ENCODE data around the gene XIRP2.

XIRP2 gene

DNA sequence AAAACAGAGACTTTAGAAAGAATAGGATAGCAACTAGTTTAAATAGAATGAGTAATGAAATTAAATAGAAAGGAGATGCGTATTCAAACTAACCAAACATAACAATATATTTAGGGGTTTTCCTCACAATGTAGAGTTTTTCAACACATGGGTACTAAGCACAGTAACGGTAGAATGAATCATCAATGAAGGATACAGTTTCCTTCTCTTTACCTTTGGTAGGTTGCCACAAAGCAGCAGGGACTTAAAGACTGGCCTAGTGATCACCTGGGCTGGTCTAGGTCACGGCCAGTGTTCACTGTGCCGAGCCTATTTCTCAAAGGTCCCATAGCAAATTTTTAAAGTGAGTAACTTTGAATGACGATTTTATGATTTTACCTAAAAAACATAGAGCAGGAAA lies 311.7 kb downstream of the XIRP2 start:
- no peak for TF ChIP-seq CTCF (conservative IDR thresholded peaks at IDR 0.05; ENCODE audit: low read depth, low read length)
- Histone ChIP-seq H3K9ac (no peak overlapping the region), H3K4me1 (ENCODE audit: low read depth, poor library complexity, severe bottlenecking) (peaks cover 34% of the 10 kb centered on the region), H3K4me2 (no peak overlapping the region), H3K79me2 (ENCODE audit: insufficient read depth, low read depth) (no peaks in the 10 kb centered on the region), H3K27me3 (ENCODE audit: insufficient read depth, low read depth) (no peaks in the 10 kb centered on the region), H4K20me1 (ENCODE audit: insufficient read depth) (no peaks in the 10 kb centered on the region), H3K36me3 (ENCODE audit: insufficient read depth) (no peaks in the 10 kb centered on the region), H2AFZ (ENCODE audit: low read depth) (no peak overlapping the region), H3K27ac (no peak overlapping the region), H3K4me3 (IDR thresholded peaks at IDR 0.05; ENCODE audit: insufficient read depth, low read depth, low read length) (no peak overlapping the region)

DNA sequence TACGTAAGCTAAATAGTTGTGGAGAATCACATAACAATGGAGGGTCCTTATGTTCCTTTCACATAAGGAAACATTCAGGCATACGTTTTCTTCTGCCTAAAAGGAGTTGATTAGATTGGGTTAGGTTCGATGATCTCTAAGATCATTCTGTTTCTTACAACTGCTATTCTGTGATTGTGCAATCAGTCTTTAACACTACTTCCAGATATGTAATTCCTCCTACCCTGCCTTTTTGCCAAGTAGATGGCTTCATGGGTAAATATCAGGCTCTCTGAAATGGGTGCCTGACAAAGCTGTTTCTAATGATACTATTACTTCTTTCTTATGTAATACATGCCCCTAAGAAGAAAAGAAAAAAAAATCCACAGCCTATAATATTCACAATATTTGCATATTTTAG lies 321.5 kb downstream of the XIRP2 start:
- Histone ChIP-seq H3K9ac (no peak overlapping the region), H2AFZ (ENCODE audit: low read depth) (no peak overlapping the region), H3K27ac (no peak overlapping the region), H3K4me1 (ENCODE audit: low read depth, poor library complexity, severe bottlenecking) (no peaks in the 10 kb centered on the region), H3K4me2 (no peak overlapping the region), H3K36me3 (ENCODE audit: insufficient read depth) (no peaks in the 10 kb centered on the region), H3K4me3 (IDR thresholded peaks at IDR 0.05; ENCODE audit: insufficient read depth, low read depth, low read length) (no peak overlapping the region), H3K27me3 (ENCODE audit: insufficient read depth, low read depth) (no peaks in the 10 kb centered on the region), H3K79me2 (ENCODE audit: insufficient read depth, low read depth) (no peaks in the 10 kb centered on the region), H4K20me1 (ENCODE audit: insufficient read depth) (no peaks in the 10 kb centered on the region)
- TF ChIP-seq CTCF (conservative IDR thresholded peaks at IDR 0.05; ENCODE audit: low read depth, low read length), result no peak

GRCh38 chr2:167212014-167212648 lies 323.9 kb downstream of the XIRP2 start:
- H3K4me3 ChIP-seq (IDR thresholded peaks at IDR 0.05; ENCODE audit: insufficient read depth, low read depth, low read length), result no peak overlapping the region

DNA sequence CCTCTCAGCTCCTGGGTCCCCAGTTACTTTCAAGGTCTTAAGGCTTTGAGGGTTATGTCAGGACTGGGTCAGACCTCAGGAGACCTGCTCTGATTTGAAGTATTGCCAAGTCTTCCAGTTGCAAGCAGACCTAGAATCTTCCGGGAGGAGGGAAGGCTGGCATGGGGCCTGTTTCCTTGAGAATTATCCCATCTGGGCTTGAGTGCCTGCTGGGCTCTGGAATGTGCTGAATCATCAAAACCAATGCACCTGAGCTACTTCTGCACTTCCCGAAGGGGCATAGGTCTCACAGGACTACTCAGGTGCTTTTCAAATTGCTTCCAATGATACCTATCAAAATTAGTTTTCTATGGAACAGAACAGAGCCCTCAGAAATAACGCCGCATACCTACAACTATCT lies 327.3 kb downstream of the XIRP2 start:
- no peaks in the 10 kb centered on the region for H3K36me3 ChIP-seq (ENCODE audit: insufficient read depth)
- H3K4me1 ChIP-seq (ENCODE audit: low read depth, poor library complexity, severe bottlenecking), result no peaks in the 10 kb centered on the region
- H3K4me3 ChIP-seq (IDR thresholded peaks at IDR 0.05; ENCODE audit: insufficient read depth, low read depth, low read length), result no peak overlapping the region
- H2AFZ ChIP-seq (ENCODE audit: low read depth), result no peak overlapping the region
- no peaks in the 10 kb centered on the region for H3K27me3 ChIP-seq (ENCODE audit: insufficient read depth, low read depth)
- no peaks in the 10 kb centered on the region for H3K79me2 ChIP-seq (ENCODE audit: insufficient read depth, low read depth)
- no peak overlapping the region for H3K4me2 ChIP-seq
- no peak overlapping the region for H3K27ac ChIP-seq
- no peak for TF ChIP-seq CTCF (conservative IDR thresholded peaks at IDR 0.05; ENCODE audit: low read depth, low read length)
- no peaks in the 10 kb centered on the region for H4K20me1 ChIP-seq (ENCODE audit: insufficient read depth)
- no peak overlapping the region for H3K9ac ChIP-seq

More at GRCh38 chr2:167212014-167212648, 323.9 kb downstream of the XIRP2 start:
- no peaks in the 10 kb centered on the region for H3K79me2 ChIP-seq (ENCODE audit: insufficient read depth, low read depth)
- H3K4me2 ChIP-seq, result no peak overlapping the region
- H3K4me1 ChIP-seq (ENCODE audit: low read depth, poor library complexity, severe bottlenecking), result no peaks in the 10 kb centered on the region
- peak; percentile 79 for TF ChIP-seq CTCF (conservative IDR thresholded peaks at IDR 0.05; ENCODE audit: low read depth, low read length)
- no peaks in the 10 kb centered on the region for H3K36me3 ChIP-seq (ENCODE audit: insufficient read depth)
- H3K9ac ChIP-seq, result no peak overlapping the region
- H4K20me1 ChIP-seq (ENCODE audit: insufficient read depth), result no peaks in the 10 kb centered on the region
- H3K27ac ChIP-seq, result no peak overlapping the region
- no peak overlapping the region for H2AFZ ChIP-seq (ENCODE audit: low read depth)
- H3K27me3 ChIP-seq (ENCODE audit: insufficient read depth, low read depth), result no peaks in the 10 kb centered on the region
